NCI-H1436 (cell line): ENCODE data around the gene IQGAP3.

Source experiments
- DNase-seq: peaks from one replicate; lab custom pipeline; 2025; lab: John Stamatoyannopoulos, UW

The IQGAP3 gene

GRCh38 chr1:156480411-156481192 is 91.8 kb downstream of the IQGAP3 start:
- DNase-seq, result no peak

- DNase-seq, result no peak
Measured at GRCh38 chr1:156480016-156480370, 92.4 kb downstream of the IQGAP3 start.

GRCh38 chr1:156479093-156480015 is 93.0 kb downstream of the IQGAP3 start:
- DNase-seq, result no peak

- DNase-seq, result no peak
Measured at GRCh38 chr1:156478250-156478627, 94.1 kb downstream of the IQGAP3 start.

GRCh38 chr1:156477526-156478249 is 94.7 kb downstream of the IQGAP3 start:
- no peak for DNase-seq

- no peak for DNase-seq
Measured at GRCh38 chr1:156476501-156477298, 95.7 kb downstream of the IQGAP3 start.

GRCh38 chr1:156475568-156476500 is 96.5 kb downstream of the IQGAP3 start:
- no peak for DNase-seq
